Measurements from ENCODE around the gene CDC34. TPM values are rescaled to one million over a fixed set of nuclear protein-coding genes. Genes with fewer than 3 reads are reported as not detected.

The CDC34 gene
- total RNA-seq, 4 donors from 2014 or later, result 48.3 to 90.3 (median 72.9) TPM

GRCh38 chr19:492091-492531 is 39.4 kb upstream of the CDC34 start:
- no peak for DNase-seq (ENCODE audit: low spot score in 2 of 2)
- WGBS, result 78% methylated on average over 10 of the region's 19 CpGs
- peaks cover 9% of the 10 kb centered on the region for H3K27me3 ChIP-seq
- H3K4me1 ChIP-seq, result peaks cover 23% of the 10 kb centered on the region
- H3K4me3 ChIP-seq, result no peak overlapping the region
- TF ChIP-seq CTCF (IDR thresholded peaks at IDR 0.05), result no peak
- no peak for TF ChIP-seq POLR2A (IDR thresholded peaks at IDR 0.05)
- no peak for TF ChIP-seq EP300 (IDR thresholded peaks at IDR 0.05)
- no peak for TF ChIP-seq POLR2AphosphoS5 (IDR thresholded peaks at IDR 0.05)
- no peaks in the 10 kb centered on the region for H3K36me3 ChIP-seq
- H3K9me3 ChIP-seq, result no peaks in the 10 kb centered on the region
- no peak overlapping the region for H3K27ac ChIP-seq

- H3K4me3 ChIP-seq, result no peak overlapping the region
- H3K27ac ChIP-seq, result no peak overlapping the region
- H3K36me3 ChIP-seq, result no peaks in the 10 kb centered on the region
- peaks cover 33% of the 10 kb centered on the region for H3K4me1 ChIP-seq
- H3K9me3 ChIP-seq, result no peaks in the 10 kb centered on the region
- DNase-seq (ENCODE audit: low spot score in 2 of 2), result no peak
- H3K27me3 ChIP-seq, result peaks cover 24% of the 10 kb centered on the region
- TF ChIP-seq CTCF (IDR thresholded peaks at IDR 0.05) (no peak), EP300 (IDR thresholded peaks at IDR 0.05) (no peak), POLR2A (IDR thresholded peaks at IDR 0.05) (no peak), POLR2AphosphoS5 (IDR thresholded peaks at IDR 0.05) (no peak)
- 67% methylated on average over 21 of the region's 23 CpGs for WGBS
Measured at GRCh38 chr19:493391-494170, 38.0 kb upstream of the CDC34 start.

GRCh38 chr19:494171-495080 is 37.1 kb upstream of the CDC34 start:
- H3K9me3 ChIP-seq, result no peaks in the 10 kb centered on the region
- DNase-seq (ENCODE audit: low spot score in 2 of 2), result no peak
- H3K4me3 ChIP-seq, result no peak overlapping the region
- no peak for TF ChIP-seq POLR2A (IDR thresholded peaks at IDR 0.05)
- TF ChIP-seq CTCF (IDR thresholded peaks at IDR 0.05), result no peak
- no peak for TF ChIP-seq EP300 (IDR thresholded peaks at IDR 0.05)
- TF ChIP-seq POLR2AphosphoS5 (IDR thresholded peaks at IDR 0.05), result no peak
- peaks cover 31% of the 10 kb centered on the region for H3K4me1 ChIP-seq
- no peaks in the 10 kb centered on the region for H3K36me3 ChIP-seq
- H3K27ac ChIP-seq, result no peak overlapping the region
- peaks cover 32% of the 10 kb centered on the region for H3K27me3 ChIP-seq
- 38% methylated on average over 17 of the region's 22 CpGs for WGBS

- Histone ChIP-seq H3K27ac (no peak overlapping the region), H3K36me3 (no peaks in the 10 kb centered on the region), H3K27me3 (peaks cover 34% of the 10 kb centered on the region), H3K9me3 (no peaks in the 10 kb centered on the region), H3K4me1 (peaks cover 24% of the 10 kb centered on the region), H3K4me3 (no peak overlapping the region)
- 59% methylated on average over 6 of the region's 10 CpGs for WGBS
- TF ChIP-seq CTCF (IDR thresholded peaks at IDR 0.05), result no peak
- no peak for DNase-seq (ENCODE audit: low spot score in 2 of 2)
Measured at GRCh38 chr19:495081-495401, 36.5 kb upstream of the CDC34 start.
